ENCODE results near the gene MSN.
"Not testable (repeated sequence)": the region's sequence is repeated elsewhere in the genome, so short reads cannot be mapped to it uniquely, and the experiment has no call there.

MSN gene

DNA sequence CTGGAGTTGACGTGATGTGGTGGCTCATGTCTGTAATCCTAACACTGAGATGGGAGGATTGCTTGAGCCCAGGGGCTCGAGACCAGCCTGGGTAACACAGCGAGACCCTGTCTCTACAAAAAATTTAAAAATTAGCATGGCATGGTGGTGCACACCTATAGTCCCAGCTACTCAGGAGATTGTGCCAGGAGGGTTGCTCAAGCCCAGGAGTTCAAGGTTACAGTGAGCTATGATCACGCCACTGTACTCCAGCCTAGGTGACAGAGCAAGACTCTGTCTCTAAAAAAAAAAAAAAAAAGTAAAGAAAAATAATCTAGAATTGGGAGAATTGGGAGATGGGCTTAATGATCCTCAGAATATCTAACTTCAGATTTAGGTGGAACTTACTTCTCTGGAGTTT is 51.1 kb downstream of the MSN start:
- no peak for DNase-seq (ENCODE audit: low spot score)

DNA sequence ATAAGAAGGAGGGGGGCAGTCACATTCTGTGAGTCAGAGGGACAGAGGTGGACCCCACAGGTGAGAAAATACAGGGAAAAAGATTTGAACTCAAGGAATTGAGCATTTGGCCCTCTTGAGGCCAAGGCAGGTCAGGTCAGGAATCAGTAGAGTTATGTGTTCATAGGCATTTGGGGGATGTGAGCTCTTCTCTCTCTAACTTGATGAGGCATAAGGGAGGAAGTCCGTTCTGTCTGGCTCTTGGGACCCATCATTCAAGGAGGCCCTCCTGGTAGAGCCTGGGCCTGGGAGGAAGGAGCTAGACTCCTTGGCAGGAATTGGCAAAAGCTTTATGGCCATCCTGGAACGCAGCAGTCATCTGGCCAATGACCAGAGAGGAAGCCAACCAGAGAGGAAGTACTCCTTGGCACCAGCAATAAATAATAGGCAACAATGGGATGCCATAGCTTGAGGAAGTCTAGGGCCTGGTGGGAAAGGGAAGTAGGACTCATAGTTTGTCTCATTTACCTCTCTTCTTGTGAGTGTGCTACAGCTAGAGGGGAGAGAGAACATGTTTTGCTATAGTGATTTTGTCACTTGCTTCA is 53.0 kb downstream of the MSN start:
- no peak for DNase-seq (ENCODE audit: low spot score)

DNA sequence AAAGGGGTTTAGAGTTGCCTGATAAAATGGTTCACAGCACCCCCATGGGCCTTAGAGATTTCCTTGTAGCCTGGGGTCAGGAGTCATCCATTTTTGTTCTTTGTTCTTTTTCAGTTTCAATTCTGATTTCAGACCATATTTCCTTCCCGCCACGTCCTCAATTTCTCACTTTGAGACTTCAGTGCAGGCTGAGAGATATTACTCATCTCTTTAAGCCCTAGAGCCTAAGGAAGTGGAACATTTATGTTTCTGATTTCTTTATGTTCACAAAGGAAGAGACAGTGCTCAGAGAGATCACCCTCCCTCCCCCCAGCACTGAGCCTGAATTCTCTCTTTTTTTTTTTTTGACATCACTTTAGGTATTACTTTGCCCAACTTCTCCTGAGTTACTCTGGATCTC is 56.3 kb downstream of the MSN start:
- no peak for DNase-seq (ENCODE audit: low spot score)

DNA sequence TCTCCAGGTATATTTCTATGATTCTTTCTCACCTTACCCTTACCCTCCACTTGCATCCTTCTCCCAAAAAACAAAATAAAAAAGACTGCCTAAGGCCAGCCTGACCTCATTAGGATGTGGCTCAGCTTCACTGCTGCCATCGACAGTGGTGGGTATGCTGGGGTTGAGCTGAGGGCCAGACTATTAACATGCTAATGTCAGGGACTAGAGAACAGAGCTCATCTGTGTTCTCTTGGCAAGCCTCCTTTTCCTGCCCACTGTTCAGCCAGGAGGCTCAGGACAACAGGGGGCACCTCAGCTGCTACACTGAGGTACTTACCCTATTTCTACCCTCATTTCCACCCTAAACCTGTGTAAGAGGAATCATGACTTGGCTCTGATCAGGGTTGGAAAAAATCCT is 59.3 kb downstream of the MSN start:
- DNase-seq (ENCODE audit: low spot score): no peak

DNA sequence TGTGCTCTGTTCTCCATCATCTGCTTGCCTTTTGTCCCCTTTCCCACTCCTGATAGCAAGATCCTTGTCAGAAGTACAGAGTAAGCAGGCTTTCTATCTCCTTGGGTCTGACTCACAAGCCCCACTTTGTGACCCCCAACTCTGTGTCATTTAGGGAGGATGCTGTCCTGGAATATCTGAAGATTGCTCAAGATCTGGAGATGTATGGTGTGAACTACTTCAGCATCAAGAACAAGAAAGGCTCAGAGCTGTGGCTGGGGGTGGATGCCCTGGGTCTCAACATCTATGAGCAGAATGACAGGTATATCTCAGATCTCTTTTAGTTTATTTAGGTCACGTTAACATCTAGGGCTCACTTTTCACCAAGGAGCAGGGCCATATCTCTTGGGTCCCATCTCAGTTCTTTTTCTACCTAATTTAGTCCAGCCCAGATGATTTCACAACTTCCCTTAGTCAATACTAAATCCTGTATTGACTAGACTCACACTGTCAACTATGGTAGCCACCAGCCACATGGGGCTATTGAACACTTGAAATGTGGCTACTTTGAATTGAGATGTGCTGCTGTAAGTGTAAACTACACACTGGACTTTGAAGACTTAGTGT is 64.3 kb downstream of the MSN start:
- no peak for DNase-seq (ENCODE audit: low spot score)

DNA sequence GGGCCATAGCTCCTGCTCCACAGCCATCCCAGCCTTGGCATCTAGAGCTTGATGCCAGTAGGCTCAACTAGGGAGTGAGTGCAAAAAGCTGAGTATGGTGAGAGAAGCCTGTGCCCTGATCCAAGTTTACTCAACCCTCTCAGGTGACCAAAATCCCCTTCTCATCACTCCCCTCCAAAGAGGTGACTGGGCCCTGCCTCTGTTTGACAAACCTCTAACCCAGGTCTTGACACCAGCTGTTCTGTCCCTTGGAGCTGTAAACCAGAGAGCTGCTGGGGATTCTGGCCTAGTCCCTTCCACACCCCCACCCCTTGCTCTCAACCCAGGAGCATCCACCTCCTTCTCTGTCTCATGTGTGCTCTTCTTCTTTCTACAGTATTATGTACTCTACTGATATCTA is 73.5 kb downstream of the MSN start:
- DNase-seq (ENCODE audit: low spot score): no peak

DNA sequence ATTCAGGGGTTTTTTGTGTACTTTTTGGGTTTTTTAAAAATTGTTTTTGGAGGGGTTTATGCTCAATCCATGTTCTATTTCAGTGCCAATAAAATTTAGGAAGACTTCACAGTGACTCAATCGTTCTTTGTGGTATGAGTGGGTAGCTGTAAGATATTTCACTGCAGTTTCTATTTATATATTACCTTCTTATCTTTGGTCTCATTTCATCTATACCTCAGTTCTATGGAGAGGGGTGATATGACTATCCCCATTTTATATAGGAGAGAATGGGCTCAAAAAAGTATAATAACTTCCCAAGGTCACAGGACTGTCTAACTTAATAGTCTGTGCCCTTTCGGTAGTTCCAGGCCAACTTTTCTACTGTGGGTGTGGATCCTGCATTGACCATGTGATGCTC is 74.4 kb downstream of the MSN start:
- DNase-seq (ENCODE audit: low spot score): no peak

DNA sequence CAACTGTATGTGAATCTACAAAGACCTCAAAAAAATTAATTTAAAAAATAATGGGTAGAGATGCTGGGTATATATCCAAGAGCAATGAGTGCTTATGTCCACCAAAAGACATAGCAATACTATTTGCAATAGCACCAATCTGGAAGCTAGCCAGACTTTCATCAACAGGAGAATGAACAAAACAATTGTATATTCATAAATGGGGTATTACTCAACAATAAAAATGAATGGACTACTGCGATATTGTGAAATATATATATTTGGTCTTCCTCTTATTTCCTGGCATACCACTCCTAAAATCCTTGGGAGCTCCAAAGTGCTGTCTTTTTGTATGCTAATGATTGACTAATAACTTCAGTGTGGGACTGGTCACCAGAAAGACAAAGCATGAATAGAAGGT is 77.5 kb downstream of the MSN start:
- DNase-seq (ENCODE audit: low spot score): no peak

DNA sequence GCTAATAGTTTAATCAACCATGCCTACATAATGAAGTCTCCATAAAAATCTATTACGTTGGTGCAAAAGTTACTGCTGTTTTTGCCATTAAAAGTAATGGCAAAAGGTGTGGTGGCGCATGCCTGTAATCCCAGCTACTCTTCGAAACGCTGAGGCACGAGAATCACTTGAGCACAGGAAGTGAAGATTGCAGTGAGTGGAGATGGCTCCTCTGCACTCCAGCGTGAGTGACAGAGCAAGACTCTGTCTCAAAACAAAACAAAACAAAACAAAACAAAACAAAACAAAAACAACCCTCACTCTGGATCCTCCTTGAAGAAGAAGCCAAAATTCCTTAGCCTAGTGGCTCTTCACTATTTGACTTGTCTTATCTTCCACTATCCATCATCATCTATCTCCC is 78.0 kb downstream of the MSN start:
- DNase-seq (ENCODE audit: low spot score): no peak

DNA sequence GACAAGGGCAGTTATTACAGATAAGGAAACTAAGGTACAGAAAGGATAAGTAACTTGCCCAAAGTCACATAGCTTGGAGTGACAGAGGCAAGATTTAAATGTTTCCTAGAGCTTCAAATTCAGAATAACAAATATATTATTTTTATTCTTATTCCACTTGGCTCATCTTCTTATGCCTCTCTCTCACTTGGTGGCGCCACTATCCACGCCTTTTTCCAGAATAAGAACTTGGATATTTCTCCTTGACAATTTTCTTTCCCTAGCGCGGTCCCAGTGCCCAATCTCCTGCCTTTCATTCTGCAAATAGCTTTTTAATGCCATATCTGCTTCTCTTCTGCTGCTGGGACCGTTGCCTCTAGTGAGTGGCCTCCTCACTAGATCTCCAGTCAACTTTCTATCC is 78.5 kb downstream of the MSN start:
- DNase-seq (ENCODE audit: low spot score): no peak

DNA sequence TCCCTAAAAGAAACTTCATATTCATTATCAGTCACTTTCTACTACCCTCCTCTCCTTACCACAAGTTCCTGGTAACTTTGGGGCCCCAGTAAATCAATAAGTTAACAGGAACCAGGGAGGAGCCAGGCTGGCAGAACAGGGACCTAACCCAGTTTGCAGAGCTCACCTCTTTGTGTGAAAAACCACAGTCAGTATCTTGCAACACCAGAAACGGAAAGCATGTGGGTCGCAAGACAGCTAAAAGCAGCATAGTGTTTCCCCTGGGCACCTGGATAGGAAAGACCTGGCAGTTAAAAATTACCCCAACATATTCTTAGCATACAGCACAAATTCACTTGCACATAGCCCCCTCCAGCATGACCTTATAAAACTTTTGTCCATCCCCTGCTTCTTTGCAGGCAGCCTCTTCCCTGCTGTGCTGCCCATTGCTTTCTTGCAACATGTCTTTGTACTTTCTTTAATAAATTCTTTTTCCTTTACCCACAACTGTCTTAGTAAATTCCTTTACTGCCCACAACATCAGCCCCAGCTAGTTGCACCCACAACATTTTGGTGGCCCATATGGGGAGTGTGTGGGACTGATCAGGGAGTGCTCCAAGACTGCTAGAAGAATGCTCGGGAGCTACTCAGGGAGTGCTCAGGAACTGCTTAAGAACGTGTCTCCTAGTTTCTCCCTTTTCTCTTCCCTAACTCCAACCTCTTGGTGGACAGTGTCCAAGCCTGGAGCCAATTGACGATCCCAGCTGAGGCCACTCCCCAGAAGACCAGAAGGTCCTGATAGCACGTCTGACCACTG is 83.4 kb downstream of the MSN start:
- no peak for DNase-seq (ENCODE audit: low spot score)

DNA sequence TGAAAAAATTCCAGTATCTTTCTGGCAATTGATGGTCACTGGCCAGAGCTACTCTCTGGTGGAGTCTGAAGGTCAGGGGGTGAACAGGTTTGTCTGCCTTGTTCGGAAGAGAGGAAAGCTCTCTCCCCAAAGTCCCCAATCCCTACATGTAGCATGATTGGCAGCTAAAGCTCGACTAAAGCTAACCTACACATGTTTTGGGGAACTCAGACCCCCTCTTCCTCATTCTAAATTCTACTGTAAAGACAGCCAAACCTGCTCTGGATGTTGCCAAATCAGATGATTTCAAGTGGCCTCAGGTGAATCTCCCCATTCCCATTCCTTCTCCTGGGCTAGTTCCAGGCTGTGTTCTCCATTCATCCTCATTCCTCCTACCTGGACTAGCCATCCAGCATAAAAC is 84.1 kb downstream of the MSN start:
- DNase-seq (ENCODE audit: low spot score): no peak

DNA sequence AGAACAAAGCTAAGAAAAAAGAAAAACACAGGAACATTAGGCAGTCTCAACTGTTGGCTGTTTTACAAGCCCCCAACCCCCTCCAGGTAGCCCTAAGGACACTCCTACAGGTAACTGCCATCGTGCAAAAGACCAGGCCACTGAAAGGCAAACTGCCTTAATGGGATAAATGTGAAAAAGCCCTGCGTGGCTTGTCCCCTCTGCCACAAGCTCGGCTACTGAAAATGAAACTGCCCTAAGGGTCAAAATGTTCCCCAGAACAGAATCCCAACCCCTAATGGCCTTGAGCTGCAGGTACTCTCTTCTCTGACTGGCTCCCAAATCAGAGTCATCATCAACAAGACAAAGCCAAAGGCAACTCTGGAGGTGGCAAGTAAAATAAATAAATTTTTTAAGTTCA is 84.8 kb downstream of the MSN start:
- DNase-seq (ENCODE audit: low spot score): no peak

DNA sequence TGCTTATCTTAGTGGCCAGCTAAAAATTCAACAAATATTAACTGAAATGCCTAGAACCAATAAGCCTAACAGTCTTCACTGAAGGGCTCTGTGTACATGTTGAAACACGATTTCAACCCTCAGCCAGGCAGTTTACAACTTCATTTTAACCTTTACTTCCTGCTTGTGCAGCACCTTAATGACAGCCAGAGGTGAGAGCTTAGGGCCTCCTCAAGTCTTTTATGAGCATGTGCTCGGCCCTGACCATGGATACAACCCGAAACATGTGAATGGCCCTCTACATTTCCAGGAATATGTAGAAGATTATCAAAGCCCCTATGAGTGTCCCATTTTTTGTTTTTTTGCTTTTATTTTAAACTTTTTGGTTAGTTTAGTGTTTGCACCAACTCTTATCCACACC is 88.3 kb downstream of the MSN start:
- DNase-seq (ENCODE audit: low spot score): no peak

DNA sequence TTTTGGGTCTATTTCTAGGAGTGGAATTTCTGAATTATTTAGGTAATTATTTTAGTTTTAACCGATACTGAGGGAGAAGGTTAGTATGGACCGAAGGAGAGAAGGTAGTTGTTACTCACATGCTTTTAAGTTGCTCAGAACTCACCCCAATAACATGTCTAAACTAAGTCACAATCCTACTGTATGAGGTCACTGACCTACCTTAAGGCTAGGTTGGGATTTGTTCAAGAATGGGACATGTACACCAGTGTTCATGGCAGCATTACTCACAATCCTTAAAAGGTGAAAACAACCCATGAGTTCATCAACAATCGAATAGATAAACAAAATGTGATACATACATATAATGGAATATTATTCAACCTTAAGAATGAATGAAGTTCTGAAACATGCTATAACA is 90.5 kb downstream of the MSN start:
- no peak for DNase-seq (ENCODE audit: low spot score)

DNA sequence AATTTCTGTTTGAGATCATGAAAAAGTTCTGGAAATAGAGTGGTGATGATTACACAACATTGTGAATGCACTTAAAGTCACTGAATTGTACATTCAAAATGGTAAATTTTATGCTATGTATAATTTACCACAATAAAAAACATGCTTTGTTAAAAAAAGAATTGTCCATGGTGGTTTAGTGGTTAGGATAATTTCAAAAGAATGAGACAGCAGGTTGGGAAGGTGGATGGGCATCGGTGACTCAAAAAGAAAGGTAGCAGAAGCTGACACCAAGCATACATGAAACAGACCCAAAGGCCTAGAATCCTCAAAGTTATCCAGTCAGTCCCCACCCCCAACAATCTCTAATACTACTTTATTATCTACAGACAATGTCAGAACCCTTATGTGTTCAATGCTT is 91.1 kb downstream of the MSN start:
- no peak for DNase-seq (ENCODE audit: low spot score)

DNA sequence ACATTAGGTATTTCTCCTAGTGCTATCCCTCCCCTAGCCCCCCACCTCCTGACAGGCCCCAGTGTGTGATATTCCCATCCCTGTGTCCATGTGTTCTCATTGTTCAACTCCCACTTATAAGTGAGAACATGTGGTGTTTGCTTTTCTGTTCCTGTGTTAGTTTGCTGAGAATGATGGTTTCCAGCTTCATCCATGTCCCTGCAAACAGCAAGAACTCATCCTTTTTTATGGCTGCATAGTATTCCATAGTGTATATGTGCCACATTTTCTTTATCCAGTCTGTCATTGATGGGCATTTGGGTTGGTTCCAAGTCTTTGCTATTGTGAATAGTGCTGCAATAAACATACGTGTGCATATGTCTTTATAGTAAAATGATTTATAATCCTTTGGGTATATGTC is 92.1 kb downstream of the MSN start:
- not testable (repeated sequence) for DNase-seq (ENCODE audit: low spot score)

DNA sequence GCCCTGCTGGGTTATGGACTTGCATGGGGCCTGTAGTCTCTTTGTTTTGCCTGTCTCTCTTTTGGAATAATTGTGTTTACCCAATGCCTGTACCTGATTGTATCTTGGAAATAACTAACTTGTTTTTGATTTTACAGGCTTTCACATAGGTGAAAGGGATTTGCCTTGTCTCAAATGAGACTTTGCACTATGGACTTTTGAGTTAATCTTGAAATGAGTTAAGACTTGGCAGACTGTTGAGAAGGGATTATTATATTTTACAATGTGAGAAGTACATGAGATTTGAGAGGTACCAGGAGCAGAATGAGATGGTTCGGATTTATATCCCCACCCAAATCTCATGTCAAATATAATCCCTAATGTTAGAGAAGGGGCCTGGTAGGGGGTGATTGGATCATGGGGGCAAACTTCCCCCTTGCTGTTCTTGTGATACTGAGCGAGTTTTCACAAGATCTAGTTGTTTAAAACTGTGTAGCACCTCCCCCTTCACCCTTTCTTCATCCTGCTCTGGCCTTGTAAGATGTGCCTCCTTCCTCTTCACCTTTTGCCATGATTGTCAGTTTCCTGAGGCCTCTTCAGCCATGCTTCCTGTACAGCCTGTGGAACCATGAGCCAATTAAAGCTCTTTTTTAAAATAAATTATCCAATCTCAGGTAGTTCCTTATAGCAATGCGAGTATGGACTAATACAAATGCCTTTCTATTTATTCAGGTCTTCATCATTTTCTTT is 102.3 kb downstream of the MSN start:
- DNase-seq (ENCODE audit: low spot score): no peak

DNA sequence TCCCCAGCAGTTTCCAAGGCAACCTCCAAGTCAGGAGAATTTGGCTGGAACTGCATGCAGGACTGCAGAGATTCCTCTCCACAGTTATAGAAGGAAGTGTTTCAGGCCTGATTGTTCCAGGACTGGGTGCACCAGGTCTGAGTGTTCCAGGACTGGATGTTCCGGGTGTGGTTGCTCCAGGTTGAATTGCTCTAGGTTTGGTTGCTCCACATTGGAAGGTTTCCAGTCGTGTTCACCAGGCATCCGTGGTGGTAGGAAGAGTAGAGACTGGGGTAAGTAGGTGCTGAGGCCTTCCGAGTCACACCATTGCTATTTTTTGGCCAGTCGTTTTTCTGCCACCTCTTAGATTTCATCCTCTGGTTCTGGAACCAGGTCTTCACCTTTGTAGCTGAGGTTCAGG is 105.4 kb downstream of the MSN start:
- DNase-seq (ENCODE audit: low spot score): no peak

DNA sequence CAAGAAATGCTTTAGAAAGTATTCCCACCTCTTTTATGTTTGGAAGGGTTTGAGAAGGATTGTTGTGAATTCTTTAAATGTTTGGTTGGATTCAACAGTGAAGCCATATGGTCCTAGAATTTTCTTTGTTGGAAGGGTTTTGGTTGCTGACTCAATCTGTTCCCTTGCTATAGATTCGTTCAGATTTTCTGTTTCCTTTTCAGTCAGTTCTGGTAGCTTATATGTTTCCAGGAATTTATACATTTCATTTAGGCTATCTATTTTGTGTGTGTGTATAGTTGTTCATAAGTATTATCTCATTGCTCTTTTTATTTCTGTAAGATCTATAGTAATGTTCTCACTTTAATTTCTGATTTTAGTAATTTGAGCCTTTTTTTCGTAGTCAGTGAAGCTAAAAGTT is 114.4 kb downstream of the MSN start:
- DNase-seq (ENCODE audit: low spot score): no peak

DNA sequence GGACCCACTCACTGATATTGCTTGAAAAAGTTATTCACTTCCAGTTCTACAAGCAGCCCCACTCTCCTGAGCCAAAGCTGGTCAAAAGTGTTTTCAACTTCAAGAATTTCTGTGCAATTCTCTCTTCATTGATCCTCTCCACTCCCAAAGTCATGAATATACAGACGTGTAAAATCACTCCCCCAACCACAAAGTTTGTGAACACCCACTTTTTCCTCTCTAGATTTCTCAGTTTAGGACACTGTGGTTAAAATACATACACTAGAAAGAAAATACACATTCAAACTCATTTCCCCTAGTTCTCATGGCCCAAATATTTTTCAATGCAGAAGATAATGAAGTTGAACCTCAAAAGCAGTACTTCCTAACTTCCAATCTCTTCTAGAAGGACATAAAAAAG is 116.3 kb downstream of the MSN start:
- DNase-seq (ENCODE audit: low spot score): no peak
